MM.1S (cell line): ENCODE results near the gene TPCN2.

Experiments used
- DNase-seq: peaks from one replicate; pipeline ENCODE4 v3.0.0-alpha.2; 2015
- H2AFZ ChIP-seq: fragments of 300-600 bp; sonication (generic); 2 replicates; pipeline ENCODE4 v1.6.0; 2016; ENCODE audit warnings: antibody characterized with exemption, low read length
- H3F3A ChIP-seq: fragments of 300-600 bp; sonication (generic); 2 replicates; pipeline ENCODE4 v1.6.1; 2016; ENCODE audit warnings: mild to moderate bottlenecking, antibody characterized with exemption, low read length, moderate library complexity, mixed read lengths; ENCODE audit not compliant: insufficient read depth
- H3K27ac ChIP-seq: fragments of 300-600 bp; sonication (generic); 2 replicates; pipeline ENCODE4 v1.5.1; 2016; ENCODE audit warnings: mild to moderate bottlenecking, low read length
- H3K27me3 ChIP-seq: fragments of 300-600 bp; sonication (generic); replicated peaks from 2 replicates; pipeline ENCODE4 v1.6.0; 2016; ENCODE audit warnings: low read length; ENCODE audit not compliant: insufficient read depth
- H3K36me3 ChIP-seq: fragments of 300-600 bp; sonication (generic); replicated peaks from 2 replicates; pipeline ENCODE4 v1.6.1; 2016; ENCODE audit warnings: mild to moderate bottlenecking, low read length, mixed read lengths; ENCODE audit not compliant: insufficient read depth
- H3K4me1 ChIP-seq: fragments of 300-600 bp; sonication (generic); 2 replicates; pipeline ENCODE4 v1.6.1; 2016; ENCODE audit warnings: low read length, mixed read lengths
- H3K4me2 ChIP-seq: fragments of 300-600 bp; sonication (generic); 2 replicates; pipeline ENCODE4 v1.6.0; 2016; ENCODE audit warnings: low read depth, low read length
- H3K4me3 ChIP-seq: fragments of 300-600 bp; sonication (generic); 2 replicates; pipeline ENCODE4 v1.5.1; 2016; ENCODE audit warnings: low read length, mixed read lengths
- H3K79me2 ChIP-seq: fragments of 300-600 bp; sonication (generic); 2 replicates; pipeline ENCODE4 v1.6.1; 2016; ENCODE audit warnings: mixed run types, low read length, mixed read lengths
- H3K9ac ChIP-seq: fragments of 300-600 bp; sonication (generic); 2 replicates; pipeline ENCODE4 v1.6.1; 2016; ENCODE audit warnings: low read length, mixed read lengths
- H3K9me2 ChIP-seq: fragments of 300-600 bp; sonication (generic); replicated peaks from 2 replicates; pipeline ENCODE4 v1.6.1; 2016; ENCODE audit warnings: mild to moderate bottlenecking, low read length, mixed read lengths; ENCODE audit not compliant: insufficient read depth
- H3K9me3 ChIP-seq: fragments of 300-600 bp; sonication (generic); replicated peaks from 2 replicates; pipeline ENCODE4 v1.6.1; 2016; ENCODE audit warnings: mild to moderate bottlenecking, low read length, mixed read lengths; ENCODE audit not compliant: insufficient read depth
- H4K20me1 ChIP-seq: fragments of 300-600 bp; sonication (generic); 2 replicates; pipeline ENCODE4 v1.6.1; 2016; ENCODE audit warnings: mild to moderate bottlenecking, low read length, moderate library complexity, mixed read lengths; ENCODE audit not compliant: insufficient read depth
- EZH2 ChIP-seq: fragments of 300-600 bp; sonication (generic); optimal IDR thresholded peaks from 2 replicates; pipeline ENCODE3; 2017; ENCODE audit warnings: low read depth, mild to moderate bottlenecking, antibody characterized with exemption, low read length, mixed read lengths
- EZH2phosphoT487 ChIP-seq: fragments of 300-600 bp; sonication (generic); IDR thresholded peaks from 2 replicates; pipeline ENCODE4 v1.6.1; 2018; ENCODE audit warnings: antibody characterized with exemption, low read length
- TF ChIP-seq, protein P1 (sequence below): fragments of 300-600 bp; sonication (generic); IDR thresholded peaks from 2 replicates; pipeline ENCODE4 v1.5.1; 2016; ENCODE audit warnings: antibody characterized with exemption, low read length, mixed read lengths

Gene TPCN2

DNA sequence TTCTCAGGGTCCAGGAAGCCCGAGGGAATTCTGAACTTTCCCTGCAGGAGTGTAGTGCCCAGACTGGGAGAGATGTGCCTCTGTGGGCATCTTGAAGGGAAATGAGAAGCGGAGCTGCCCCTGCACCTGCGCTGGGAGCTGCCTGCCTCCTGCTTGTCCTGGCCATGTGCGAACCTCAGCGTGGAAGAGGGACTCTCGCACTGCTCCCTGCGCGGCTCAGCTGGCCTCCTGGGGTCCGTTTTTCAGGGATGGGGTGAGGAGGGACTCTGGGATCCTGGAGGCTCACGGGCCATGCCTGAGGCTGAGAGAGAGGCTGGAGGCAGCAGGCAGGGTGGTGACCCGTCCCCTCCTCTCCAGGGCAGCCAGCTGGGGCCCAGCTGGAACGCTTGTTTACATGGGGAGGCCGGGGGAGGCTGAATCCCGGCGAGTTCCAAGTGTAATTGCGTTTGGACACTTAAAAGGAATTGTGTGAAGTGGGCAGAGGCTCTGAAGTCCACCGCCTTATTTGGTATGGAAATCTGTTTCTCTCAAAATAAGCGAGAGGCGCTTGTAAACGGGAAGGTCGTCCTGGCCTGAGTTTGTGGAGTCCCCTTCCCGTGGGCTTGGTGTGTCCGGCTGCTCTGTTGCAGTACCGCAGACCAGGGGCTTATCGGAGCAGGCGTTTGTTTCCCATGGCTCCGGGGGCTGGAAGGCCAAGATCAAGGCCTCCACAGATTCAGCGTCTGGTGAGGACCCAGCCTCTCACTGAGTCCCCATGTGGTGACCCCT is 34.5 kb upstream of the TPCN2 start:
- no peak for DNase-seq
- Histone ChIP-seq H3K4me2 (no peak overlapping the region), H3K9ac (no peak overlapping the region), H3K27me3 (peaks cover 87% of the 10 kb centered on the region), H3F3A (no peaks in the 10 kb centered on the region), H2AFZ (no peak overlapping the region), H3K9me3 (no peaks in the 10 kb centered on the region), H3K27ac (no peak overlapping the region), H3K36me3 (no peaks in the 10 kb centered on the region), H4K20me1 (no peaks in the 10 kb centered on the region), H3K79me2 (no peaks in the 10 kb centered on the region), H3K4me1 (no peaks in the 10 kb centered on the region), H3K9me2 (no peaks in the 10 kb centered on the region), H3K4me3 (no peak overlapping the region)
- TF ChIP-seq EZH2phosphoT487 (no peak), EZH2 (no peak)
- TF ChIP-seq, protein P1, sequence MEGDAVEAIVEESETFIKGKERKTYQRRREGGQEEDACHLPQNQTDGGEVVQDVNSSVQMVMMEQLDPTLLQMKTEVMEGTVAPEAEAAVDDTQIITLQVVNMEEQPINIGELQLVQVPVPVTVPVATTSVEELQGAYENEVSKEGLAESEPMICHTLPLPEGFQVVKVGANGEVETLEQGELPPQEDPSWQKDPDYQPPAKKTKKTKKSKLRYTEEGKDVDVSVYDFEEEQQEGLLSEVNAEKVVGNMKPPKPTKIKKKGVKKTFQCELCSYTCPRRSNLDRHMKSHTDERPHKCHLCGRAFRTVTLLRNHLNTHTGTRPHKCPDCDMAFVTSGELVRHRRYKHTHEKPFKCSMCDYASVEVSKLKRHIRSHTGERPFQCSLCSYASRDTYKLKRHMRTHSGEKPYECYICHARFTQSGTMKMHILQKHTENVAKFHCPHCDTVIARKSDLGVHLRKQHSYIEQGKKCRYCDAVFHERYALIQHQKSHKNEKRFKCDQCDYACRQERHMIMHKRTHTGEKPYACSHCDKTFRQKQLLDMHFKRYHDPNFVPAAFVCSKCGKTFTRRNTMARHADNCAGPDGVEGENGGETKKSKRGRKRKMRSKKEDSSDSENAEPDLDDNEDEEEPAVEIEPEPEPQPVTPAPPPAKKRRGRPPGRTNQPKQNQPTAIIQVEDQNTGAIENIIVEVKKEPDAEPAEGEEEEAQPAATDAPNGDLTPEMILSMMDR: no peak

DNA sequence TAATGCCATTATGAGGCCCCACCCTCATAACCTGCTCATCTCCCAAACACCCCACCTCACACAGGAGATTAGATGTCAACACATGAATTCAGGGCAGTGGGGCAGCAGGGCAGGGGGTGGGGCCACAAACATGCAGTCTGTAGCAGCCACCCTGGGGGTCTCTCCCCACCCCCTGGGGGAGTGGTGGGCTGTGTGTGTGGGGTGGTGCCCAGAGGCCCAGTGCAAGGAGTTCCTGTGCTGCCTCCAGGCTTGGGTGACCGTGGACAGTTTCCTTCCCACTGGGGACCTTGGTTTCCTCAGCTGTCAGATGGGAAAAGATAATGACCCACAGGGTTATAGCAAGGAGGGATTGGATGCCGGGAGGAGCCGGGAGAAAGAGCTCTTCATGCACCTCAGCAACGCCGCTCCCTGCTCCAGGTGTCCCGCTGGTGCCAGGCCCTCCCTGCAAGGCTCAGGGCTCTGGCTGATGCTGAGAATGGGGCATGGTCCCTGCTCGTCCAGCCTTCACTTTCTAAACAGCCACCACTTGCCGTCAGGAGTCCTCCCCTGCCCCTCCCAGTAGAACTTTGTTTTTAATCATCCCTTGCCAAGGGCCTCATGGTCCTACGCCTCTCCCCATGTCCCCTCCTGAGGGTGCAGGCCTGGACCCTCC is 33.7 kb upstream of the TPCN2 start:
- TF ChIP-seq EZH2: no peak
- TF ChIP-seq, protein P1: no peak
- TF ChIP-seq EZH2phosphoT487: no peak
- Histone ChIP-seq H3F3A (no peaks in the 10 kb centered on the region), H3K9me3 (no peaks in the 10 kb centered on the region), H3K4me3 (no peak overlapping the region), H3K4me1 (no peaks in the 10 kb centered on the region), H2AFZ (no peak overlapping the region), H3K27me3 (peaks cover 87% of the 10 kb centered on the region), H3K9me2 (no peaks in the 10 kb centered on the region), H3K36me3 (no peaks in the 10 kb centered on the region), H3K4me2 (no peak overlapping the region), H3K79me2 (no peaks in the 10 kb centered on the region), H4K20me1 (no peaks in the 10 kb centered on the region), H3K9ac (no peak overlapping the region), H3K27ac (no peak overlapping the region)
- no peak for DNase-seq

DNA sequence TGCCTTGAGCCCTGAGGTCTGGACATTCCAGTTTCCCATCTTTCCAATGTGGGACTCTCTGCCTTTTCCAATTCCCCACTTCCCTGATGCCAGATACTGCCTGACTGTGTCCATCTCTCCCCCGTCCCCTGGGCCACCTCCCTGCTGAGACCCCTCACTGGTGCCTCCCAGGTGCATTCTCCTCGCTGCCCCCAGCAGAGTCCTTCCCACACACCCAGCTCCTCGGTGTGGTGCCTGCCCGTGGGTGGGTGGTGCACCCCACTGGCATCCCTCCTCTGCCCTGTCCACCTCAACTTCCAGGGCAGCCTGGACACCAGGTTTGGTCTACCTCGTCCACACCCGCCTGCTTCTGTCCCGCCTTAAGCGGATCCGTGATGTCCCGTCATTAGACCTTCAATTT is 30.8 kb upstream of the TPCN2 start:
- Histone ChIP-seq H3K27me3 (peaks cover 70% of the 10 kb centered on the region), H3K4me3 (no peak overlapping the region), H2AFZ (no peak overlapping the region), H3K27ac (no peak overlapping the region), H3K4me2 (no peak overlapping the region), H3K9ac (no peak overlapping the region), H3K9me2 (no peaks in the 10 kb centered on the region), H3K9me3 (no peaks in the 10 kb centered on the region), H3K36me3 (no peaks in the 10 kb centered on the region), H3K79me2 (no peaks in the 10 kb centered on the region), H3K4me1 (no peaks in the 10 kb centered on the region), H3F3A (no peaks in the 10 kb centered on the region), H4K20me1 (no peaks in the 10 kb centered on the region)
- no peak for TF ChIP-seq EZH2phosphoT487
- TF ChIP-seq EZH2: no peak
- TF ChIP-seq, protein P1: no peak
- no peak for DNase-seq
